HTERT RPE-1 (cell line): ENCODE data around the gene ZCCHC10.
"Not testable (repeated sequence)": the region's sequence is repeated elsewhere in the genome, so short reads cannot be mapped to it uniquely, and the experiment has no call there.

Experiments
- in situ Hi-C: fragments of 300-500 bp; cut with MboI; formaldehyde crosslinking; loops from 4 replicates; pipeline ENCODE4 v1.14.3; 2020; ENCODE audit warnings: low sequenced_read_pairs

The ZCCHC10 gene

GRCh38 chr5:133041910-133042309, 15.6 kb upstream of the ZCCHC10 start:
- in situ Hi-C loops: no loop called here

GRCh38 chr5:133041157-133041784, 14.9 kb upstream of the ZCCHC10 start:
- in situ Hi-C loops: no loop called here

GRCh38 chr5:133036677-133037076, 10.3 kb upstream of the ZCCHC10 start:
- in situ Hi-C loops: not testable (repeated sequence)

GRCh38 chr5:133035224-133035623, 8.9 kb upstream of the ZCCHC10 start:
- in situ Hi-C loops: no loop called here

- in situ Hi-C loops: no loop called here
These were observed 7.7 kb upstream of the ZCCHC10 start for GRCh38 chr5:133034064-133034463.

GRCh38 chr5:133032852-133033742, 6.7 kb upstream of the ZCCHC10 start:
- in situ Hi-C loops: no loop called here

GRCh38 chr5:133030343-133031005, 4.1 kb upstream of the ZCCHC10 start:
- in situ Hi-C loops: no loop called here

GRCh38 chr5:133029416-133029815, 3.1 kb upstream of the ZCCHC10 start:
- in situ Hi-C loops: no loop called here

GRCh38 chr5:133026664-133027153, 360 bp upstream of the ZCCHC10 start:
- in situ Hi-C loops: no loop called here

- in situ Hi-C loops: not testable (repeated sequence)
These were observed 6.9 kb downstream of the ZCCHC10 start for GRCh38 chr5:133019471-133019870.

GRCh38 chr5:133017964-133018363, 8.4 kb downstream of the ZCCHC10 start:
- in situ Hi-C loops: no loop called here

GRCh38 chr5:133015466-133015865, 10.9 kb downstream of the ZCCHC10 start:
- in situ Hi-C loops: no loop called here

- in situ Hi-C loops: not testable (repeated sequence)
These were observed 17.9 kb downstream of the ZCCHC10 start for GRCh38 chr5:133008455-133008854.

GRCh38 chr5:133006653-133007052, 19.7 kb downstream of the ZCCHC10 start:
- in situ Hi-C loops: no loop called here

GRCh38 chr5:132999246-132999645, 27.1 kb downstream of the ZCCHC10 start:
- in situ Hi-C loops: no loop called here

- in situ Hi-C loops: no loop called here
These were observed 27.8 kb downstream of the ZCCHC10 start for GRCh38 chr5:132998556-132998955.

GRCh38 chr5:132996307-132996706, 30.0 kb downstream of the ZCCHC10 start:
- in situ Hi-C loops: no loop called here

GRCh38 chr5:132987531-132988408, 38.6 kb downstream of the ZCCHC10 start:
- in situ Hi-C loops: no loop called here

GRCh38 chr5:132982971-132983370, 43.4 kb downstream of the ZCCHC10 start:
- in situ Hi-C loops: not testable (repeated sequence)

GRCh38 chr5:132981288-132981687, 45.1 kb downstream of the ZCCHC10 start:
- in situ Hi-C loops: no loop called here

- in situ Hi-C loops: no loop called here
These were observed 46.4 kb downstream of the ZCCHC10 start for GRCh38 chr5:132979976-132980375.
